NCI-H1930 (cell line): ENCODE data around the gene CCDC88A.
A peak's percentile ranks its signal among the peaks of the same experiment; 100 is the strongest.

Experiments used
- DNase-seq, 2 experiments: peaks; one replicate each; lab custom pipeline; 2025; lab: John Stamatoyannopoulos, UW

Gene CCDC88A

DNA sequence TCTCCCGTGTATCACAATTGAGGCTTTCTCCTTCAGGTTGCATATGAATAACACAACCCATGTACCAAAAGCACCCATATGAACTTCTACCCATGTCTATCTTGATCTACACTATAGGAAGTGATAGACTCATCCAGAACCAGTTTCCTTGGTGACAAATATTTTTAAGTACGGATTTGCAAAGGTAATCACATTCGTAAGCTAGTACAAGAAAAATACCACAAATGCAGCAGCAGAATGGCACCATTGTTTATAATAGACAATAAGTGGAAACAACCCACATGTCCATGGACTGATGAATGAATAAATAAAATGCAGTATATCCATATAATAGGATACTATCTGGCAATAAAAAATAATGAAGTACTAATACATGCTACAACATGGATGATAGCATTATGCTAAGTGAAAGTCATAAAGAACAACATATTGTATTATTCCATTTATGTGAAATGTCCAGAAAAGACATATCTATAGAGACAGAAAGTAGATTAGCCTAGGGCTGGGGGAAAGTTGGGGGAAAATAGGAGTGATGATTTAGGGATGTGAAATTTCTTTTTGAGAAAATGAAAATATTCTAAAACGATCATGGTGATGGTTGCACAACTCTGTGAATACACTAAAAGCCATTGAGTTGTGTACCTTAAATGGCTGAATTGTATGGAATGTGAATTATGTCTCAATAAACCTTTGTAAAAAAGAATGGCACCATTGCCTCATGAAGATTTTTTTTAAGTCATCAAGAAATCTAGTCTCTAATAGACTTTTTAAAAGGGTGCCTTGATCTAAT lies 3.4 kb upstream of the CCDC88A start:
- DNase-seq, result peak in 1 of 2 experiments; percentile 75

- DNase-seq, result no peak
Measured at GRCh38 chr2:55421326-55421725, 1.7 kb upstream of the CCDC88A start.

DNA sequence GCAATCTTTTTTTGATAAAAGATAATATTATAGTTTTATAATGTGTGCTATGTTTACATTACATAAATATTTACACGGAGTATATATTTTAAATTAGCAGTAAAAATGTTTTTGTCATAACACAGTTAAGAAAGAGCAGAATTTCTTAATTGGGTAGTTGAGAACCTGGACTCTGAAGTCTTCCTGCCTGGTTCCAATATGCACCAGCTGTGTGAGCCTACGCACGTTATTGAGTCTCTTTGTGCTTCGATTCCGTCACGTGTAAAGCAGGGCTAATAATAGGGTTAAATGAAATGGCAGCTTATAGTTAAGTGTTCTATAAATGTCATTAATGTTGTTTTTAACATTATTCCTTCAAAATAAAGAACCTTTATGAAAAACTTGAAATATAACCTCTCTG lies 1.2 kb upstream of the CCDC88A start:
- DNase-seq, result peak; percentile 38 to 39

- DNase-seq, result no peak
Measured at GRCh38 chr2:55420439-55420725, 726 bp upstream of the CCDC88A start.

GRCh38 chr2:55419233-55419678 lies 400 bp downstream of the CCDC88A start:
- peak in 1 of 2 experiments; percentile 51 for DNase-seq

GRCh38 chr2:55418512-55419232 lies 984 bp downstream of the CCDC88A start:
- no peak for DNase-seq

DNA sequence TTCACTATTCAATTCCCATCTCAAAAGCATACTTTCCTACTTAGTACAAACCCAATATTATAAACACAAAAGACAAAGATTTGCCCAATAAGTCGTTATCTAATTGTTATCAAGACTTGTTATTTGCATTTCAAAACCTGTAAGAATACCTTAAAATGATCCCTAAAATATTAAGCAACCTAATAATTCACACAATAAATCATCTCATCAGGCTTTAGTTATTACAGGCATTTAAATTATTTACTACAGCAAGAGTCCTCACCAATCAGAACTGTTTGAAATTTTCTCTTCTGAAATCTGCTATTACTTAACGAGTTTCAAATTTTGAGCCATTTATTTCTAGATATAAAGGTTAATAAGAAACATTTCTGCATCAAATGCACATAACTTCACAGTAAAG lies 1.6 kb downstream of the CCDC88A start:
- no peak for DNase-seq

- no peak for DNase-seq
Measured at GRCh38 chr2:55416786-55417568, 2.7 kb downstream of the CCDC88A start.

- no peak for DNase-seq
Measured at GRCh38 chr2:55415300-55415699, 4.4 kb downstream of the CCDC88A start.

DNA sequence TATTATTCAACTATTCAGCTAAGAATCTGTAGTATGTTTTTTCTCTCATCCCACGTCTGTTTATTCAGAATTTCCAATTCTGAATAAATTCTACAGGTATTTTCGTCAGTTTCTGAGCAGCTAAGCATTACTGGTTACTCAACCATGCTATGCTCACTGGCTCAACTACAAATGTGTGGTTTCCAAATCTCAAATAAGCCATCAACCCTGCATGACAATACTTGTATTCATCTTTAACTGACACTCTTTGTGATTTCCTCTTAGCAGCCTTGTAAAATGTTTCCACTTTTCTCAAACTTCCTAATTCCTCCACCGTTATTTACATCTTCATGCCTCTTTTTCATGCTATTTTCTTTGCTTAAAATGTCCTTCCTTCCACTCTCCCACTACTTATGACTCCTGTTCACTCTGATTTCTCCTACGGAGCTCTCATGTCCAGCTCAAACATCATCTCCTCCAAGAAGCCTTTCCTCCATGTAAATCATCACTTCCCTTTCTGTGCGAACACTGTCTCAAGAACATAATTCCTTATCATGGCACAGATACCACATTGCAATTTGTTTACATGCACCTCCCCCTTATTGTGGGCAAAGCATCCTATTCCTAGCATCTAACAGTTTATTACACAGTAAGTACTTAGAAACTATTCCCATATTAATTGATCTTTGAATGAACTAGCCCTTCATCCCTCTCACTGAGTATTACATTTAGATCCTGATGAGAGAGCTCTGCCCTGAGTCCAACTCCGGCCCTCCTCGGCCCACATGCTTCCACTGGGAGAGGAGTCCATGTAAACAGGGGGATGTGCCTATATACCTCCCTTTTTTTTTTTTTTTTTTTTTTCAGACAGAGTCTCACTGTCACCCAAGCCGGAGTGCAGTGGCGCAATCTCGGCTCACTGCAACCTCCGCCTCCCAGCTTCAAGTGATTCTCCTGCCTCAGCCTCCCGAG lies 10.5 kb downstream of the CCDC88A start:
- no peak for DNase-seq

GRCh38 chr2:55408098-55408882 lies 11.4 kb downstream of the CCDC88A start:
- no peak for DNase-seq

DNA sequence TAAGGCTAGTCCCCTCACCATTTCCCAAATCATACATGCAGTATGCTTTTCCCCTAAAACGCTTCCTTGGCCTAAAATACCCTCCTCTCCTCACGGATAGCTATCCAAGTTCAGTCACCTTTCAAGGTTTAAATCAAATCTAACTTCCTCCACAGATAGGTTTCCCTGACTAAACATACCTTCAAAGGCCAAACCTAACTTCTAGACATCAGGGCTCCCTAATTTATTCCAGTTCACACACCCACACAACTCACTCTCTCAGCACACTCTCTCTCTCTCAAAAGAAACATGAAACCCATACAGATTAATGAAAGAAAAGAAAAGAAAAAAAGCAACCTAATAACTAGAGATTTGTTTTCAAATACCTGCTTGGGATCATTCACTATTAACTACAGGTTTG lies 14.5 kb downstream of the CCDC88A start:
- no peak for DNase-seq

DNA sequence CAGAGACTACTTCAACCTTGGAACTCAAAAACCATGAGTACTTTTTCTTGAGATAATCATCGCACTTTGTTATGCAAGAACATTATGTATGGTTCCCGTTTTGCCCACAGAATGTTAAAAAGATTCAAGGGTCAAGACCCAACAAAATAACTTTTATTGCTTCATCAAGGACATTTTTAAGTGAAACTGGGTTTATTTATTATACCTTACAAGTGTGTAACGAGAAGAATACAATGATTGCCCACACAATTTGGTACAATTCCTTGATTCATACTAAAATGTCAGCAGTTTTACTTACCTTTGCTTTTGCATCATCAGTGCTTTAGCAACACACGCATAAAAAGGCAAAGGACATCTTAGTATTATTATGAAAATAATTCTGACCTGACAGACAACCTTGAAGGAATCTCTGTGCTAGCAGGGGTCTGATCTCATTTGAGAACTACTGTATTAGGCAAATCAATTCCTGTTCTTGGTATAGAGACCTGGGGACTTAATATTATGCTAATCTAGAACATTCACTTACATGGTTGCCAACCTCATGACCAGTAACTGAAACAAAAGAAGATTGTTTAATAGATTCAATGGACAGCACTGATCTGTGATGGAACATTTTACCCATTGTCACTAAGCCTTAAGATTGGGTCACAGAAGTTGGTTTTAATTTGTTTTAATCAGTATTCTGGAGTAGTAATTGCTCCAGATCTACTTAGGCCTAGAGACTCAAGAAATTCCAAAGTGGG lies 16.2 kb downstream of the CCDC88A start:
- no peak for DNase-seq

DNA sequence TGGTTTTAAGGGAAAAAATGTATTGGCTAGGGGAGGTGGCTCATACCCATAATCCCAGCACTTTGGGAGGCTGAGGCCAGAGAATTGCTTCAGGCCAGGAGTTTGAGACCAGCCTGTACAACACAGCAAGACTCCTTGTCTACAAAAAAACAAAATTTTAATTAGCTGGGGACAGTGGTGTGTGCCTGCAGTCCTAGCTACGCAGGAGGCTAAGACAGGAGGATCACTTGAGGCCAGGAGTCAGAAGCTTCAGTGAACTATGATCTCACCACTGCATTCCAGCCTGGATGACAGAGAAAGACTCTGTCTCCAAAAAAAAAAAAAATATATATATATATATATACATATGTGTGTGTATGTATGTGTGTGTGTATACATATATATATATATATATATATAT lies 18.5 kb downstream of the CCDC88A start:
- no peak for DNase-seq

GRCh38 chr2:55400332-55400731 lies 19.3 kb downstream of the CCDC88A start:
- DNase-seq, result no peak

GRCh38 chr2:55399815-55400214 lies 19.8 kb downstream of the CCDC88A start:
- no peak for DNase-seq

GRCh38 chr2:55395724-55396605 lies 23.7 kb downstream of the CCDC88A start:
- DNase-seq, result no peak

GRCh38 chr2:55391615-55392242 lies 27.9 kb downstream of the CCDC88A start:
- no peak for DNase-seq

DNA sequence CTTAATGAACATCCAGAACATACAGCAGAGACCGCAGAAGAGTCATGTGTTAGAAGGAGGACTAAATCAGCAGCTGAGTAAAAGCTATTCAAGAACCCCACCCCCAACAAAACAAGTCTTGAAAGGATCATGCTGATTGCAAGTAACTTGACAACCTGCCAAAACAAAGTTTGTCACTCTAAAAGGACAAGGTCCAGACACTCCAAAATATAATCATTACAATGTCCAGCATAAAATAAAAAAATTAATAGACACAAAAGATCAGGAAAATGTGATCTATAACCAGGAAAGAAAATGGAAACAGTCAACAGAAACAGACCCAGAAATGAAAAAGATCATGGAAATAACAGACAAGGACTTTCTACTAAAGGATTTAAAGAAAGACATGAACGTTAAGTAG lies 28.5 kb downstream of the CCDC88A start:
- DNase-seq, result no peak
